ENCODE data around the gene CCDC91.

CCDC91 gene

GRCh38 chr12:28500373-28501024 lies 310.2 kb downstream of the CCDC91 start:
- Histone ChIP-seq H3K36me3 (ENCODE audit: control insufficient read depth in 4 of 4, insufficient read depth in 4 of 4, low read length in 3 of 4) (no peaks in the 10 kb centered on the region), H3K27me3 (replicated peaks in 2 of 5; ENCODE audit: control insufficient read depth in 4 of 5, insufficient read depth in 5 of 5, low read length in 4 of 5) (no peaks in the 10 kb centered on the region), H3K4me3 (ENCODE audit: control insufficient read depth in 1 of 7, extremely low read depth in 1 of 7, insufficient read depth in 4 of 7, low read depth in 2 of 7, low read length in 6 of 7) (no peak overlapping the region), H3K9me3 (ENCODE audit: control extremely low read depth in 1 of 5, control insufficient read depth in 4 of 5, insufficient read depth in 2 of 5, low read depth in 1 of 5, low read length in 4 of 5) (peaks cover 0 to 2% (median 0%) of the 10 kb centered on the region in 5 experiments), H3K27ac (ENCODE audit: insufficient read depth in 1 of 2, low read depth in 1 of 2, low read length in 2 of 2, poor library complexity in 1 of 2, severe bottlenecking in 2 of 2) (no peak overlapping the region), H3K4me1 (ENCODE audit: control extremely low read depth in 1 of 4, control insufficient read depth in 4 of 4, insufficient read depth in 4 of 4, low read length in 3 of 4) (no peaks in the 10 kb centered on the region)
- DNase-seq: no peak
- ChIA-PET POLR2A (no interaction called here), CTCF (no interaction called here)
- WGBS (ENCODE audit: insufficient coverage): no CpG with 5 or more reads among the region's 1 CpG

GRCh38 chr12:28506271-28506670 lies 316.0 kb downstream of the CCDC91 start:
- no peaks in the 10 kb centered on the region for H3K27me3 ChIP-seq (replicated peaks in 2 of 5; ENCODE audit: control insufficient read depth in 4 of 5, insufficient read depth in 5 of 5, low read length in 4 of 5)
- H3K4me3 ChIP-seq (ENCODE audit: control insufficient read depth in 1 of 7, extremely low read depth in 1 of 7, insufficient read depth in 4 of 7, low read depth in 2 of 7, low read length in 6 of 7): no peak overlapping the region
- ChIA-PET CTCF (no interaction called here), POLR2A (no interaction called here)
- H3K27ac ChIP-seq (ENCODE audit: insufficient read depth in 1 of 2, low read depth in 1 of 2, low read length in 2 of 2, poor library complexity in 1 of 2, severe bottlenecking in 2 of 2): no peak overlapping the region
- peaks cover 0 to 2% (median 0%) of the 10 kb centered on the region in 4 experiments for H3K36me3 ChIP-seq (ENCODE audit: control insufficient read depth in 4 of 4, insufficient read depth in 4 of 4, low read length in 3 of 4)
- DNase-seq: no peak
- H3K4me1 ChIP-seq (ENCODE audit: control extremely low read depth in 1 of 4, control insufficient read depth in 4 of 4, insufficient read depth in 4 of 4, low read length in 3 of 4): no peaks in the 10 kb centered on the region
- no peaks in the 10 kb centered on the region for H3K9me3 ChIP-seq (ENCODE audit: control extremely low read depth in 1 of 5, control insufficient read depth in 4 of 5, insufficient read depth in 2 of 5, low read depth in 1 of 5, low read length in 4 of 5)

- no peak overlapping the region for H3K27ac ChIP-seq (ENCODE audit: insufficient read depth in 1 of 2, low read depth in 1 of 2, low read length in 2 of 2, poor library complexity in 1 of 2, severe bottlenecking in 2 of 2)
- POLR2A ChIA-PET: no interaction called here
- H3K9me3 ChIP-seq (ENCODE audit: control extremely low read depth in 1 of 5, control insufficient read depth in 4 of 5, insufficient read depth in 2 of 5, low read depth in 1 of 5, low read length in 4 of 5): no peaks in the 10 kb centered on the region
- CTCF ChIA-PET: no interaction called here
- H3K4me1 ChIP-seq (ENCODE audit: control extremely low read depth in 1 of 4, control insufficient read depth in 4 of 4, insufficient read depth in 4 of 4, low read length in 3 of 4): no peaks in the 10 kb centered on the region
- no peak overlapping the region for H3K4me3 ChIP-seq (ENCODE audit: control insufficient read depth in 1 of 7, extremely low read depth in 1 of 7, insufficient read depth in 4 of 7, low read depth in 2 of 7, low read length in 6 of 7)
- DNase-seq: no peak
- no peaks in the 10 kb centered on the region for H3K27me3 ChIP-seq (replicated peaks in 2 of 5; ENCODE audit: control insufficient read depth in 4 of 5, insufficient read depth in 5 of 5, low read length in 4 of 5)
- H3K36me3 ChIP-seq (ENCODE audit: control insufficient read depth in 4 of 4, insufficient read depth in 4 of 4, low read length in 3 of 4): peaks cover 0 to 2% (median 0%) of the 10 kb centered on the region in 4 experiments
Measured at GRCh38 chr12:28507033-28507432, 316.8 kb downstream of the CCDC91 start.

GRCh38 chr12:28507867-28508266 lies 317.6 kb downstream of the CCDC91 start:
- Histone ChIP-seq H3K36me3 (ENCODE audit: control insufficient read depth in 4 of 4, insufficient read depth in 4 of 4, low read length in 3 of 4) (peaks cover 0 to 2% (median 0%) of the 10 kb centered on the region in 4 experiments), H3K4me3 (ENCODE audit: control insufficient read depth in 1 of 7, extremely low read depth in 1 of 7, insufficient read depth in 4 of 7, low read depth in 2 of 7, low read length in 6 of 7) (no peak overlapping the region), H3K27me3 (replicated peaks in 2 of 5; ENCODE audit: control insufficient read depth in 4 of 5, insufficient read depth in 5 of 5, low read length in 4 of 5) (no peaks in the 10 kb centered on the region), H3K4me1 (ENCODE audit: control extremely low read depth in 1 of 4, control insufficient read depth in 4 of 4, insufficient read depth in 4 of 4, low read length in 3 of 4) (no peaks in the 10 kb centered on the region), H3K9me3 (ENCODE audit: control extremely low read depth in 1 of 5, control insufficient read depth in 4 of 5, insufficient read depth in 2 of 5, low read depth in 1 of 5, low read length in 4 of 5) (no peaks in the 10 kb centered on the region), H3K27ac (ENCODE audit: insufficient read depth in 1 of 2, low read depth in 1 of 2, low read length in 2 of 2, poor library complexity in 1 of 2, severe bottlenecking in 2 of 2) (no peak overlapping the region)
- DNase-seq: no peak
- WGBS (ENCODE audit: insufficient coverage): 100% methylated on average over 2 of the region's 3 CpGs
- ChIA-PET POLR2A (no interaction called here), CTCF (no interaction called here)

- CTCF ChIA-PET: no interaction called here
- Histone ChIP-seq H3K4me1 (ENCODE audit: control extremely low read depth in 1 of 4, control insufficient read depth in 4 of 4, insufficient read depth in 4 of 4, low read length in 3 of 4) (no peaks in the 10 kb centered on the region), H3K27me3 (replicated peaks in 2 of 5; ENCODE audit: control insufficient read depth in 4 of 5, insufficient read depth in 5 of 5, low read length in 4 of 5) (no peaks in the 10 kb centered on the region), H3K36me3 (ENCODE audit: control insufficient read depth in 4 of 4, insufficient read depth in 4 of 4, low read length in 3 of 4) (peaks cover 0 to 2% (median 0%) of the 10 kb centered on the region in 4 experiments), H3K9me3 (ENCODE audit: control extremely low read depth in 1 of 5, control insufficient read depth in 4 of 5, insufficient read depth in 2 of 5, low read depth in 1 of 5, low read length in 4 of 5) (peaks cover 0 to 3% (median 0%) of the 10 kb centered on the region in 5 experiments), H3K4me3 (ENCODE audit: control insufficient read depth in 1 of 7, extremely low read depth in 1 of 7, insufficient read depth in 4 of 7, low read depth in 2 of 7, low read length in 6 of 7) (no peak overlapping the region), H3K27ac (ENCODE audit: insufficient read depth in 1 of 2, low read depth in 1 of 2, low read length in 2 of 2, poor library complexity in 1 of 2, severe bottlenecking in 2 of 2) (peak overlapping the region in 1 of 2 experiments; percentile 8)
- 100% methylated on average over 2 of the region's 6 CpGs for WGBS (ENCODE audit: insufficient coverage)
- no peak for DNase-seq
- POLR2A ChIA-PET: no interaction called here
Measured at GRCh38 chr12:28512406-28512805, 322.1 kb downstream of the CCDC91 start.

GRCh38 chr12:28512876-28513275 lies 322.6 kb downstream of the CCDC91 start:
- no peak for DNase-seq
- Histone ChIP-seq H3K36me3 (ENCODE audit: control insufficient read depth in 4 of 4, insufficient read depth in 4 of 4, low read length in 3 of 4) (peaks cover 0 to 2% (median 0%) of the 10 kb centered on the region in 4 experiments), H3K4me1 (ENCODE audit: control extremely low read depth in 1 of 4, control insufficient read depth in 4 of 4, insufficient read depth in 4 of 4, low read length in 3 of 4) (no peaks in the 10 kb centered on the region), H3K4me3 (ENCODE audit: control insufficient read depth in 1 of 7, extremely low read depth in 1 of 7, insufficient read depth in 4 of 7, low read depth in 2 of 7, low read length in 6 of 7) (no peak overlapping the region), H3K27me3 (replicated peaks in 2 of 5; ENCODE audit: control insufficient read depth in 4 of 5, insufficient read depth in 5 of 5, low read length in 4 of 5) (no peaks in the 10 kb centered on the region), H3K27ac (ENCODE audit: insufficient read depth in 1 of 2, low read depth in 1 of 2, low read length in 2 of 2, poor library complexity in 1 of 2, severe bottlenecking in 2 of 2) (no peak overlapping the region), H3K9me3 (ENCODE audit: control extremely low read depth in 1 of 5, control insufficient read depth in 4 of 5, insufficient read depth in 2 of 5, low read depth in 1 of 5, low read length in 4 of 5) (peaks cover 0 to 3% (median 0%) of the 10 kb centered on the region in 5 experiments)
- ChIA-PET POLR2A (no interaction called here), CTCF (no interaction called here)
- WGBS (ENCODE audit: insufficient coverage): no CpG with 5 or more reads among the region's 1 CpG

GRCh38 chr12:28513983-28514382 lies 323.7 kb downstream of the CCDC91 start:
- H3K9me3 ChIP-seq (ENCODE audit: control extremely low read depth in 1 of 5, control insufficient read depth in 4 of 5, insufficient read depth in 2 of 5, low read depth in 1 of 5, low read length in 4 of 5): peaks cover 0 to 3% (median 0%) of the 10 kb centered on the region in 5 experiments
- ChIA-PET POLR2A (no interaction called here), CTCF (no interaction called here)
- peaks cover 0 to 2% (median 0%) of the 10 kb centered on the region in 4 experiments for H3K36me3 ChIP-seq (ENCODE audit: control insufficient read depth in 4 of 4, insufficient read depth in 4 of 4, low read length in 3 of 4)
- no peak overlapping the region for H3K27ac ChIP-seq (ENCODE audit: insufficient read depth in 1 of 2, low read depth in 1 of 2, low read length in 2 of 2, poor library complexity in 1 of 2, severe bottlenecking in 2 of 2)
- WGBS (ENCODE audit: insufficient coverage): 86% methylated on average over 1 of the region's 1 CpG
- no peak overlapping the region for H3K4me3 ChIP-seq (ENCODE audit: control insufficient read depth in 1 of 7, extremely low read depth in 1 of 7, insufficient read depth in 4 of 7, low read depth in 2 of 7, low read length in 6 of 7)
- DNase-seq: no peak
- H3K27me3 ChIP-seq (replicated peaks in 2 of 5; ENCODE audit: control insufficient read depth in 4 of 5, insufficient read depth in 5 of 5, low read length in 4 of 5): no peaks in the 10 kb centered on the region
- H3K4me1 ChIP-seq (ENCODE audit: control extremely low read depth in 1 of 4, control insufficient read depth in 4 of 4, insufficient read depth in 4 of 4, low read length in 3 of 4): no peaks in the 10 kb centered on the region

All from common myeloid progenitor, CD34-positive (primary cell).